Progenitor cell of endocrine pancreas (in vitro differentiated cells): ENCODE measurements around the gene TPBGL. TPM values are rescaled to one million over a fixed set of nuclear protein-coding genes. Genes with fewer than 3 reads are reported as not detected.

ENCODE experiments used
- DNase-seq: peaks from one replicate; pipeline ENCODE4 v3.0.0; 2021; ENCODE audit warnings: low spot score; ENCODE audit not compliant: unreplicated experiment
- H3K27ac Mint-ChIP-seq: 2 replicates; pipeline ENCODE4 v1.8.0; 2021; ENCODE audit warnings: mild to moderate bottlenecking, moderate library complexity, mixed read lengths
- H3K27me3 Mint-ChIP-seq: 2 replicates; pipeline ENCODE4 v1.8.0; 2021; ENCODE audit warnings: mixed read lengths
- H3K36me3 Mint-ChIP-seq: 2 replicates; pipeline ENCODE4 v1.8.0; 2022; ENCODE audit warnings: mixed read lengths; ENCODE audit not compliant: insufficient read depth
- H3K4me1 Mint-ChIP-seq: 2 replicates; pipeline ENCODE4 v1.8.0; 2021; ENCODE audit warnings: low read depth, mixed read lengths
- H3K4me3 Mint-ChIP-seq: 2 replicates; pipeline ENCODE4 v1.8.0; 2021; ENCODE audit warnings: low read depth, mild to moderate bottlenecking, moderate library complexity, mixed read lengths
- H3K9me3 Mint-ChIP-seq: 2 replicates; pipeline ENCODE4 v1.8.0; 2021; ENCODE audit warnings: low read depth, mixed read lengths
- CTCF ChIP-seq: fragments of 200-600 bp; sonication (generic); IDR thresholded peaks from one replicate; pipeline ENCODE4 v1.5.0; 2021; ENCODE audit warnings: antibody characterized with exemption, mild to moderate bottlenecking; ENCODE audit not compliant: unreplicated experiment
- total RNA-seq: library from RNA; stranded (reverse); gene quantifications from 2 replicates; pipeline ENCODE4 v1.2.1, GENCODE V29; 2021

Gene TPBGL
- total RNA-seq, 1 donor from 2014 or later: not detected

- Mint-ChIP-seq H3K4me1 (no peaks in the 10 kb centered on the region), H3K27me3 (peaks cover 60% of the 10 kb centered on the region), H3K4me3 (no peak overlapping the region), H3K9me3 (no peaks in the 10 kb centered on the region), H3K27ac (no peak overlapping the region), H3K36me3 (no peaks in the 10 kb centered on the region)
- TF ChIP-seq CTCF: peak; percentile 59
- peak; percentile 87 for DNase-seq
Observed at GRCh38 chr11:75214411-75214821, 26.2 kb upstream of the TPBGL start.

GRCh38 chr11:75214843-75215242 lies 25.7 kb upstream of the TPBGL start:
- H3K4me1 Mint-ChIP-seq: no peaks in the 10 kb centered on the region
- H3K27me3 Mint-ChIP-seq: peaks cover 64% of the 10 kb centered on the region
- no peak overlapping the region for H3K4me3 Mint-ChIP-seq
- no peak for DNase-seq
- no peaks in the 10 kb centered on the region for H3K36me3 Mint-ChIP-seq
- no peaks in the 10 kb centered on the region for H3K9me3 Mint-ChIP-seq
- no peak for TF ChIP-seq CTCF
- no peak overlapping the region for H3K27ac Mint-ChIP-seq

GRCh38 chr11:75219869-75220268 lies 20.7 kb upstream of the TPBGL start:
- no peaks in the 10 kb centered on the region for H3K36me3 Mint-ChIP-seq
- H3K9me3 Mint-ChIP-seq: no peaks in the 10 kb centered on the region
- H3K27ac Mint-ChIP-seq: no peak overlapping the region
- no peaks in the 10 kb centered on the region for H3K4me1 Mint-ChIP-seq
- TF ChIP-seq CTCF: no peak
- no peak for DNase-seq
- H3K27me3 Mint-ChIP-seq: peaks cover 50% of the 10 kb centered on the region
- H3K4me3 Mint-ChIP-seq: no peak overlapping the region

- H3K4me1 Mint-ChIP-seq: no peaks in the 10 kb centered on the region
- DNase-seq: no peak
- no peaks in the 10 kb centered on the region for H3K36me3 Mint-ChIP-seq
- no peak overlapping the region for H3K27ac Mint-ChIP-seq
- H3K4me3 Mint-ChIP-seq: no peak overlapping the region
- H3K27me3 Mint-ChIP-seq: peaks cover 11% of the 10 kb centered on the region
- TF ChIP-seq CTCF: no peak
- H3K9me3 Mint-ChIP-seq: no peaks in the 10 kb centered on the region
Observed at GRCh38 chr11:75223954-75224643, 16.5 kb upstream of the TPBGL start.

- Mint-ChIP-seq H3K4me3 (no peak overlapping the region), H3K9me3 (no peaks in the 10 kb centered on the region), H3K27ac (no peak overlapping the region), H3K27me3 (peaks cover 10% of the 10 kb centered on the region), H3K4me1 (no peaks in the 10 kb centered on the region), H3K36me3 (no peaks in the 10 kb centered on the region)
- no peak for DNase-seq
- no peak for TF ChIP-seq CTCF
Observed at GRCh38 chr11:75225794-75226193, 14.8 kb upstream of the TPBGL start.
